IMR-90 (cell line): Measurements from ENCODE around the gene KCNH2. TPM values are rescaled to one million over a fixed set of nuclear protein-coding genes. Genes with fewer than 3 reads are reported as not detected.
A peak's percentile ranks its signal among the peaks of the same experiment; 100 is the strongest.

Experiments
- ATAC-seq: fragments of 200-7000 bp; cut with Tn5 transposase; 2 replicates; pipeline ENCODE4 v1.9.1; 2020; ENCODE audit warnings: low read depth, mild to moderate bottlenecking, moderate library complexity
- BruUV-seq: library from RNA; stranded (reverse); fragments of 400-500 nt; replicated peaks from 2 replicates; lab custom pipeline; 2021; lab: Mats Ljungman, UMichigan
- CTCF ChIA-PET: fragments of 300-600 bp; formaldehyde crosslinking; extraction: SDS; loops from one replicate; lab custom pipeline; 2021; ENCODE audit warnings: antibody characterized with exemption; lab: Yijun Ruan, JAX
- POLR2A ChIA-PET: fragments of 300-600 bp; sonication (Branson Sonifier 250); formaldehyde crosslinking; loops from one replicate; lab custom pipeline; 2022; ENCODE audit warnings: antibody characterized with exemption; ENCODE audit not compliant: unreplicated experiment; lab: Charles Lee
- DNase-seq: peaks from one replicate; pipeline ENCODE4 v3.0.0; 2013
- H2AFZ ChIP-seq: replicated peaks from 2 replicates; pipeline ENCODE3; 2013; ENCODE audit warnings: low read length, mild to moderate bottlenecking; ENCODE audit not compliant: poor library complexity
- H2AK5ac ChIP-seq: 2 replicates; pipeline ENCODE4 v1.6.1; 2013; ENCODE audit warnings: low read depth, low read length, inconsistent platforms
- H2AK9ac ChIP-seq: replicated peaks from 2 replicates; pipeline ENCODE3; 2013; ENCODE audit warnings: mild to moderate bottlenecking, low read depth, low read length, moderate library complexity; ENCODE audit not compliant: poor library complexity
- H2BK120ac ChIP-seq: 2 replicates; pipeline ENCODE4 v1.6.1; 2013; ENCODE audit warnings: low read depth, low read length, inconsistent platforms
- H2BK15ac ChIP-seq: 3 replicates; pipeline ENCODE4 v1.6.1; 2013; ENCODE audit warnings: low read depth, low read length, inconsistent platforms
- H2BK20ac ChIP-seq: 2 replicates; pipeline ENCODE4 v1.6.1; 2013; ENCODE audit warnings: low read depth, mild to moderate bottlenecking, inconsistent platforms, low read length, moderate library complexity
- H2BK5ac ChIP-seq: 2 replicates; pipeline ENCODE4 v1.6.1; 2013; ENCODE audit warnings: mild to moderate bottlenecking, low read depth, low read length, inconsistent platforms; ENCODE audit not compliant: poor library complexity, severe bottlenecking
- H3K14ac ChIP-seq: replicated peaks from 2 replicates; pipeline ENCODE4 v1.6.1; 2013; ENCODE audit warnings: low read depth, low read length, inconsistent platforms
- H3K18ac ChIP-seq: 2 replicates; pipeline ENCODE4 v1.6.1; 2013; ENCODE audit warnings: low read depth, low read length, control low read depth
- H3K23ac ChIP-seq: 2 replicates; pipeline ENCODE4 v1.6.1; 2013; ENCODE audit warnings: low read depth, low read length, inconsistent platforms
- H3K27ac ChIP-seq: 2 replicates; pipeline ENCODE4 v1.5.1; 2013; ENCODE audit warnings: mild to moderate bottlenecking, control low read depth, low read length; ENCODE audit not compliant: insufficient read depth
- H3K27me3 ChIP-seq: 2 replicates; pipeline ENCODE4 v1.6.1; 2013; ENCODE audit warnings: low read length; ENCODE audit not compliant: control insufficient read depth, insufficient read depth
- H3K36me3 ChIP-seq: 2 replicates; pipeline ENCODE4 v1.6.1; 2013; ENCODE audit warnings: low read length, mixed read lengths; ENCODE audit not compliant: control insufficient read depth, insufficient read depth
- H3K4ac ChIP-seq: 2 replicates; pipeline ENCODE4 v1.6.1; 2013; ENCODE audit warnings: low read depth, low read length, inconsistent platforms
- H3K4me1 ChIP-seq: 2 replicates; pipeline ENCODE4 v1.6.1; 2013; ENCODE audit warnings: low read length, mixed read lengths; ENCODE audit not compliant: control insufficient read depth, insufficient read depth
- H3K4me2 ChIP-seq: 2 replicates; pipeline ENCODE4 v1.6.1; 2013; ENCODE audit warnings: low read depth, mild to moderate bottlenecking, control low read depth, low read length, moderate library complexity
- H3K4me3 ChIP-seq: 2 replicates; pipeline ENCODE4 v1.5.1; 2013; ENCODE audit warnings: low read depth, mild to moderate bottlenecking, control low read depth, low read length, moderate library complexity; ENCODE audit not compliant: insufficient read depth
- H3K56ac ChIP-seq: 2 replicates; pipeline ENCODE4 v1.6.1; 2013; ENCODE audit warnings: low read length, inconsistent platforms; ENCODE audit not compliant: insufficient read depth; ENCODE audit errors: extremely low read depth
- H3K79me1 ChIP-seq, 2 experiments: 2 replicates each; pipeline ENCODE4 v1.6.1; 2013; ENCODE audit warnings: low read length in 2 of 2, inconsistent platforms in 1 of 2, low read depth in 1 of 2
- H3K9ac ChIP-seq: 2 replicates; pipeline ENCODE4 v1.6.1; 2013; ENCODE audit warnings: low read depth, low read length, control low read depth
- H3K9me1 ChIP-seq: 2 replicates; pipeline ENCODE4 v1.6.1; 2013; ENCODE audit warnings: low read length, inconsistent platforms; ENCODE audit not compliant: insufficient read depth
- H3K9me3 ChIP-seq: 2 replicates; pipeline ENCODE4 v1.6.1; 2013; ENCODE audit warnings: low read length; ENCODE audit not compliant: control insufficient read depth, insufficient read depth
- H4K20me1 ChIP-seq: 2 replicates; pipeline ENCODE4 v1.6.1; 2013; ENCODE audit warnings: low read length, inconsistent platforms; ENCODE audit not compliant: insufficient read depth
- H4K5ac ChIP-seq: 2 replicates; pipeline ENCODE4 v1.6.1; 2013; ENCODE audit warnings: mild to moderate bottlenecking, low read depth, low read length, control low read depth
- H4K8ac ChIP-seq, 2 experiments: 2 replicates each; pipeline ENCODE4 v1.6.1; 2013; ENCODE audit warnings: low read depth in 2 of 2, low read length in 2 of 2, control low read depth in 1 of 2, inconsistent platforms in 1 of 2
- H4K91ac ChIP-seq: 2 replicates; pipeline ENCODE4 v1.6.1; 2013; ENCODE audit warnings: low read depth, low read length, inconsistent platforms; ENCODE audit not compliant: insufficient read depth
- CEBPB ChIP-seq: IDR thresholded peaks from 2 replicates; pipeline ENCODE4 v1.6.1; 2012; ENCODE audit warnings: low read depth, low read length, improper control_type of control experiment
- CHD1 ChIP-seq: IDR thresholded peaks from 2 replicates; pipeline ENCODE4 v1.6.1; 2012; ENCODE audit warnings: low read depth, low read length, improper control_type of control experiment
- CTCF ChIP-seq: conservative IDR thresholded peaks from 2 replicates; pipeline ENCODE4 v1.5.1; 2012; ENCODE audit warnings: mild to moderate bottlenecking, low read depth, low read length, improper control_type of control experiment
- MAZ ChIP-seq: IDR thresholded peaks from 2 replicates; pipeline ENCODE4 v1.6.1; 2012; ENCODE audit warnings: low read depth, mild to moderate bottlenecking, low read length, improper control_type of control experiment, moderate library complexity, borderline replicate concordance
- MXI1 ChIP-seq: IDR thresholded peaks from 2 replicates; pipeline ENCODE4 v1.6.1; 2012; ENCODE audit warnings: low read depth, mild to moderate bottlenecking, low read length, moderate library complexity, borderline replicate concordance
- NFE2L2 ChIP-seq: fragments of 150-350 bp; IDR thresholded peaks from 2 replicates; pipeline ENCODE4 v1.6.1; 2016; ENCODE audit warnings: low read depth, mild to moderate bottlenecking, low read length
- POLR2A ChIP-seq: IDR thresholded peaks from 2 replicates; pipeline ENCODE4 v1.6.1; 2012; ENCODE audit warnings: mild to moderate bottlenecking, low read depth, low read length
- RCOR1 ChIP-seq: IDR thresholded peaks from 2 replicates; pipeline ENCODE4 v1.6.1; 2012; ENCODE audit warnings: mild to moderate bottlenecking, low read length, improper control_type of control experiment; ENCODE audit not compliant: insufficient replicate concordance
- RFX5 ChIP-seq: IDR thresholded peaks from 2 replicates; pipeline ENCODE4 v1.8.0; 2012; ENCODE audit warnings: low read depth, mild to moderate bottlenecking, low read length, moderate library complexity
- SMC3 ChIP-seq: fragments of 150-350 bp; IDR thresholded peaks from 2 replicates; pipeline ENCODE4 v1.6.1; 2016; ENCODE audit warnings: low read depth, mild to moderate bottlenecking, antibody characterized with exemption, low read length, moderate library complexity
- USF2 ChIP-seq: fragments of 150-350 bp; IDR thresholded peaks from 2 replicates; pipeline ENCODE4 v1.6.1; 2017; ENCODE audit warnings: mild to moderate bottlenecking, antibody characterized with exemption, low read length, low read depth
- WGBS, 2 experiments: methylation state at CpG; one replicate each; pipeline versions ENCODE4 v1.1.5 to v1.1.7; 2013; ENCODE audit warnings: missing lambda C conversion rate in 2 of 2; ENCODE audit not compliant: insufficient read length in 1 of 2; ENCODE audit errors: extremely low coverage in 2 of 2; 5-methylcytosine and 5-hydroxymethylcytosine counted together
- dilution Hi-C: fragments of 300-500 bp; cut with HindIII; formaldehyde crosslinking; loops from one replicate; pipeline ENCODE4 v1.14.3; 2018; ENCODE audit warnings: low sequenced_read_pairs; ENCODE audit not compliant: unreplicated experiment
- in situ Hi-C: fragments of 300-500 bp; cut with MboI; formaldehyde crosslinking; loops from 3 replicates; pipeline ENCODE4 v1.14.3; 2019; ENCODE audit warnings: low sequenced_read_pairs, inconsistent platforms, mixed read lengths
- intact Hi-C: fragments of 100-400 bp; cut with micrococcal nuclease; formaldehyde crosslinking; loops from 2 replicates; pipeline ENCODE4 v1.10.0; 2022
- polyA plus RNA-seq, 3 experiments: library from polyadenylated mRNA; depleted of rRNA; stranded (reverse); fragments of >200 nt; gene quantifications; 2 replicates each; pipeline ENCODE4 v1.2.3, GENCODE V29; 2012; ENCODE audit warnings: low replicate concordance in 1 of 3
- total RNA-seq: library from RNA; depleted of rRNA; stranded (reverse); fragments of >200 nt; gene quantifications from 2 replicates; pipeline ENCODE4 v1.2.3, GENCODE V29; 2012

The KCNH2 gene
- total and polyA plus RNA-seq, 2 of the 4 experiments (the other 2 are of a cell fraction), result 0.90 to 2.1 TPM

GRCh38 chr7:150975536-150976319, 2.4 kb downstream of the KCNH2 start (continued):
- TF ChIP-seq RFX5, result no peak

GRCh38 chr7:150974468-150975391, 3.4 kb downstream of the KCNH2 start:
- no peaks in the 10 kb centered on the region for H3K9me1 ChIP-seq
- dilution Hi-C loops, result no loop called here
- no peaks in the 10 kb centered on the region for H3K79me1 ChIP-seq
- peak overlapping the region; percentile 75 for H2AFZ ChIP-seq
- H2BK15ac ChIP-seq, result no peak overlapping the region
- H3K27me3 ChIP-seq, result peaks cover 43% of the 10 kb centered on the region
- no peak overlapping the region; the same call in 1 of the 2 replicates for H3K18ac ChIP-seq
- H3K56ac ChIP-seq, result no peak overlapping the region
- no TSS peak for BruUV-seq
- H2BK120ac ChIP-seq, result no peak overlapping the region
- H3K14ac ChIP-seq, result no peak overlapping the region
- no peak overlapping the region for H4K91ac ChIP-seq
- no peak overlapping the region for H3K23ac ChIP-seq
- H2AK9ac ChIP-seq, result peak overlapping the region; percentile 42
- peaks cover 31% of the 10 kb centered on the region; the same call in 1 of the 2 replicates for H3K4me1 ChIP-seq
- ChIA-PET POLR2A (no interaction called here), CTCF (no interaction called here)
- peak; percentile 7 for ATAC-seq
- no peak overlapping the region for H2BK5ac ChIP-seq
- H2AK5ac ChIP-seq, result no peak overlapping the region
- 2% methylated on average over 43 of the region's 89 CpGs; no CpG with 5 or more reads in 1 of the 2 experiments for whole genome bisulfite sequencing, 2 experiments
- intact Hi-C loops, result no loop called here
- H2BK20ac ChIP-seq, result no peak overlapping the region
- no peaks in the 10 kb centered on the region for H3K36me3 ChIP-seq
- H4K8ac ChIP-seq, result no peak overlapping the region
- no peak overlapping the region for H3K4ac ChIP-seq
- no peaks in the 10 kb centered on the region for H3K9me3 ChIP-seq
- H3K27ac ChIP-seq, result no peak overlapping the region
- H3K4me2 ChIP-seq, result peak overlapping the region; percentile 71; the same call in 1 of the 2 replicates
- in situ Hi-C loops, result loop anchor here (25.0 kb wide), 1 partner anchor 562 kb away; a partner anchor contains a TSS
- H4K20me1 ChIP-seq, result no peaks in the 10 kb centered on the region; the same call in 1 of the 2 replicates
- DNase-seq, result peak; percentile 25
- H3K4me3 ChIP-seq, result peak overlapping the region; percentile 25
- 0 out of 2 replicates have a peak overlapping the region, but pooled peaks have one; percentile 24 for H3K9ac ChIP-seq
- no peak overlapping the region for H4K5ac ChIP-seq
- 0 out of 2 replicates have a peak, but pooled peaks have one; percentile 26 for TF ChIP-seq CTCF
- no peak for TF ChIP-seq NFE2L2
- no peak for TF ChIP-seq CEBPB
- TF ChIP-seq RCOR1, result no peak
- no peak for TF ChIP-seq CHD1
- TF ChIP-seq POLR2A, result no peak
- no peak for TF ChIP-seq SMC3
- no peak for TF ChIP-seq USF2
- TF ChIP-seq MAZ, result no peak
- peak; percentile 50; the same call in 1 of the 2 replicates for TF ChIP-seq MXI1
